Measurements from ENCODE around the gene PLEKHA3.

DNA sequence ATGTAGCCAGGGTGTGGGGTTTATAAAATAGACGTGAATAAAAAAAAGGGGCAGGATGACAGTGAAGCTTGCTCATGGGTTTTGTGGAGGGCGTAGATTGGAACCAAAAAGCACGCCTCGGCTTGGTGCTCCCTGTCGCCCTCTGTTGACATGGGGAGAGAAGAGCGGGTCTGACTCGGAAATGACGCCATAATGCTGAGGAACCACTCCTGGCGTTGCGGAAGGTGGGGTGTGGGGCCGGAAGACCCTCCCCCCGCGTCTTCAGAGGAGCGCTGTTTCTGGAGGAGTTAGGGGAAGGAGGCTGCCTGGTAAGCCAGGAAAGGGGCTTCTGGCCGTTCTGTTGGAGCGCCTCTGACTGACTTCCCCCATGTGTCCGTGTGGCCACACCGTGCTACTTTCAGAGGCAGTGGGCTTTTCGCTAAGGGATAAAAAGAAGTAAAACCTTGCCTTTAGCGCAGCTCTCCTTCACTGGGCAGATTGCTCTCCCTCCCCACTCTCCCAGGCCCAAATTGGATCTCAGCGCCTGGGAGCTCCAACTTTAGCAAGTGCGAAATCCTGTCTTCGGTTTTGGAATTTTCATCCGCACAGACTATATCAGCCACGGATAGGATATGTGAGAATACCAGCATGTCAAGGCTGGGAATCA is 42.8 kb downstream of the PLEKHA3 start:
- TF ChIP-seq FOS (IDR thresholded peaks at IDR 0.05; ENCODE audit: extremely low read depth, insufficient read length) (no peak), HDAC1 (IDR thresholded peaks at IDR 0.05) (peak in 1 of 2 experiments; percentile 55; a peak in 2 of 4 replicates), KLF16 (IDR thresholded peaks at IDR 0.05) (peak; percentile 68; the same call in 1 of the 2 replicates), SMARCA5 (IDR thresholded peaks at IDR 0.05) (no peak)
- TF ChIP-seq, protein P1, sequence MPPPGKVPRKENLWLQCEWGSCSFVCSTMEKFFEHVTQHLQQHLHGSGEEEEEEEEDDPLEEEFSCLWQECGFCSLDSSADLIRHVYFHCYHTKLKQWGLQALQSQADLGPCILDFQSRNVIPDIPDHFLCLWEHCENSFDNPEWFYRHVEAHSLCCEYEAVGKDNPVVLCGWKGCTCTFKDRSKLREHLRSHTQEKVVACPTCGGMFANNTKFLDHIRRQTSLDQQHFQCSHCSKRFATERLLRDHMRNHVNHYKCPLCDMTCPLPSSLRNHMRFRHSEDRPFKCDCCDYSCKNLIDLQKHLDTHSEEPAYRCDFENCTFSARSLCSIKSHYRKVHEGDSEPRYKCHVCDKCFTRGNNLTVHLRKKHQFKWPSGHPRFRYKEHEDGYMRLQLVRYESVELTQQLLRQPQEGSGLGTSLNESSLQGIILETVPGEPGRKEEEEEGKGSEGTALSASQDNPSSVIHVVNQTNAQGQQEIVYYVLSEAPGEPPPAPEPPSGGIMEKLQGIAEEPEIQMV (tag; conservative IDR thresholded peaks at IDR 0.05; ENCODE audit: low read depth) = no peak
